Fibroblast of the aortic adventitia (primary cell): ENCODE results near the gene CREG1. TPM values are rescaled to one million over a fixed set of nuclear protein-coding genes. Genes with fewer than 3 reads are reported as not detected.

Source experiments
- DNase-seq: peaks from one replicate; pipeline ENCODE4 v3.0.0-alpha.2; 2010; ENCODE audit warnings: low read depth
- H3K4me3 ChIP-seq: 2 replicates; pipeline ENCODE4 v1.5.1; 2011; ENCODE audit warnings: low read depth, mild to moderate bottlenecking, control low read depth, low read length, moderate library complexity
- CTCF ChIP-seq: IDR thresholded peaks from 2 replicates; pipeline ENCODE4 v1.5.1; 2011; ENCODE audit warnings: mild to moderate bottlenecking, low read length, control low read depth, inconsistent platforms; ENCODE audit not compliant: insufficient read depth
- total RNA-seq: library from RNA; depleted of rRNA; stranded (reverse); fragments of >200 nt; gene quantifications from 2 replicates; pipeline ENCODE4 v1.2.3, GENCODE V29; 2012; ENCODE audit warnings: low replicate concordance

The CREG1 gene
- total RNA-seq, 1 donor: 91.4 TPM

GRCh38 chr1:167543199-167543990, 10.2 kb downstream of the CREG1 start:
- TF ChIP-seq CTCF: no peak
- no peak overlapping the region for H3K4me3 ChIP-seq
- DNase-seq: no peak

- no peak for TF ChIP-seq CTCF
- H3K4me3 ChIP-seq: no peak overlapping the region
- no peak for DNase-seq
These were observed 11.2 kb downstream of the CREG1 start for GRCh38 chr1:167542109-167543032.

- DNase-seq: peak; percentile 68
These were observed 12.0 kb downstream of the CREG1 start for GRCh38 chr1:167541610-167542009.

GRCh38 chr1:167541003-167541402, 12.6 kb downstream of the CREG1 start:
- peak; percentile 45 for DNase-seq
- H3K4me3 ChIP-seq: no peak overlapping the region
- no peak for TF ChIP-seq CTCF

More at GRCh38 chr1:167541610-167542009, 12.0 kb downstream of the CREG1 start:
- no peak for TF ChIP-seq CTCF
- no peak overlapping the region for H3K4me3 ChIP-seq

GRCh38 chr1:167538657-167539056, 14.9 kb downstream of the CREG1 start:
- TF ChIP-seq CTCF: peak; percentile 9
- no peak overlapping the region for H3K4me3 ChIP-seq
- no peak for DNase-seq

GRCh38 chr1:167533851-167534300, 19.7 kb downstream of the CREG1 start:
- peak; percentile 73 for DNase-seq
- H3K4me3 ChIP-seq: no peak overlapping the region
- TF ChIP-seq CTCF: peak; percentile 93
